ENCODE results near the gene LHX2. TPM values are rescaled to one million over a fixed set of nuclear protein-coding genes. Genes with fewer than 3 reads are reported as not detected.

The LHX2 gene
- total and polyA plus RNA-seq, 9 of the 15 experiments (the other 6 are each of a cell fraction or from before 2014, with no cell fraction given): 0.07 TPM; not detected in 8

GRCh38 chr9:124060844-124061605 is 49.5 kb downstream of the LHX2 start:
- no peaks in the 10 kb centered on the region for H3K36me3 ChIP-seq (ENCODE audit: control insufficient read depth, insufficient read depth, low read length)
- peaks cover 15 to 33% of the 10 kb centered on the region in 2 experiments for H3K27me3 ChIP-seq (ENCODE audit: control insufficient read depth in 2 of 2, insufficient read depth in 2 of 2, low read length in 2 of 2)
- no peaks in the 10 kb centered on the region for H3K79me2 ChIP-seq (ENCODE audit: control insufficient read depth, insufficient read depth, low read length)
- DNase-seq (ENCODE audit: extremely low read depth in 1 of 4, low spot score in 3 of 4): no peak
- WGBS (ENCODE audit: insufficient coverage, low coverage, missing lambda C conversion rate): 1% methylated on average over 20 of the region's 21 CpGs
- no peak overlapping the region for H3K4me2 ChIP-seq (ENCODE audit: insufficient read depth, low read length)
- no peak for ATAC-seq
- H3K4me3 ChIP-seq: no peak overlapping the region
- POLR2A ChIA-PET: no interaction called here
- intact Hi-C loops (cut with micrococcal nuclease) (no loop called here), in situ Hi-C loops (cut with MboI) (no loop called here)
- BruUV-seq (replicated peaks): no TSS peak
- no peaks in the 10 kb centered on the region for H3K9me1 ChIP-seq (ENCODE audit: control insufficient read depth, insufficient read depth, low read length)
- CTCF ChIA-PET (ENCODE audit: low intra/inter-chr PET ratio): no interaction called here
- TF ChIP-seq ZNF175 (CRISPR knock-in tag; IDR thresholded peaks at IDR 0.05; ENCODE audit: low read depth): no peak
- TF ChIP-seq ZNF184 (CRISPR knock-in tag; IDR thresholded peaks at IDR 0.05): no peak
- no peak for TF ChIP-seq NUFIP1 (IDR thresholded peaks at IDR 0.05; ENCODE audit: partially characterized antibody)
- TF ChIP-seq SREBF2 (CRISPR knock-in tag; IDR thresholded peaks at IDR 0.05): no peak
- TF ChIP-seq NONO (IDR thresholded peaks at IDR 0.05; ENCODE audit: low read depth in 2 of 2, low read length in 1 of 2): no peak
- peaks cover 6% of the 10 kb centered on the region; the same call in 1 of the 2 replicates for H4K20me1 ChIP-seq (replicated peaks; ENCODE audit: control insufficient read depth, insufficient read depth, low read length)
- FAIRE-seq: no peak
- H3K27ac ChIP-seq (ENCODE audit: extremely low read depth, low read depth, low read length): no peak overlapping the region
- H2AFZ ChIP-seq (ENCODE audit: low read depth, low read length): no peak overlapping the region
- no peaks in the 10 kb centered on the region for H3K9me3 ChIP-seq (replicated peaks; ENCODE audit: control insufficient read depth, insufficient read depth, low read depth, low read length)
- no peak overlapping the region for H3K9ac ChIP-seq (ENCODE audit: insufficient read depth in 1 of 2, low read depth in 2 of 2, low read length in 2 of 2)
- H3K4me1 ChIP-seq (replicated peaks in 1 of 2; ENCODE audit: control insufficient read depth in 2 of 2, insufficient read depth in 2 of 2, low read length in 2 of 2): no peaks in the 10 kb centered on the region

- no peak overlapping the region for H3K4me2 ChIP-seq (ENCODE audit: insufficient read depth, low read length)
- H3K9me1 ChIP-seq (ENCODE audit: control insufficient read depth, insufficient read depth, low read length): no peaks in the 10 kb centered on the region
- H3K9ac ChIP-seq (ENCODE audit: insufficient read depth in 1 of 2, low read depth in 2 of 2, low read length in 2 of 2): no peak overlapping the region
- CTCF ChIA-PET (ENCODE audit: low intra/inter-chr PET ratio): no interaction called here
- no peak for FAIRE-seq
- no peak overlapping the region for H3K4me3 ChIP-seq
- peaks cover 6% of the 10 kb centered on the region; the same call in 1 of the 2 replicates for H4K20me1 ChIP-seq (replicated peaks; ENCODE audit: control insufficient read depth, insufficient read depth, low read length)
- no peak overlapping the region for H3K27ac ChIP-seq (ENCODE audit: extremely low read depth, low read depth, low read length)
- H3K36me3 ChIP-seq (ENCODE audit: control insufficient read depth, insufficient read depth, low read length): no peaks in the 10 kb centered on the region
- peaks cover 17 to 33% of the 10 kb centered on the region in 2 experiments for H3K27me3 ChIP-seq (ENCODE audit: control insufficient read depth in 2 of 2, insufficient read depth in 2 of 2, low read length in 2 of 2)
- peak; percentile 13 to 43 (median 33) for DNase-seq (ENCODE audit: extremely low read depth in 1 of 4, low spot score in 3 of 4)
- no peaks in the 10 kb centered on the region for H3K4me1 ChIP-seq (replicated peaks in 1 of 2; ENCODE audit: control insufficient read depth in 2 of 2, insufficient read depth in 2 of 2, low read length in 2 of 2)
- H3K9me3 ChIP-seq (replicated peaks; ENCODE audit: control insufficient read depth, insufficient read depth, low read depth, low read length): no peaks in the 10 kb centered on the region
- WGBS (ENCODE audit: insufficient coverage, low coverage, missing lambda C conversion rate): 0% methylated on average over 2 of the region's 2 CpGs
- H3K79me2 ChIP-seq (ENCODE audit: control insufficient read depth, insufficient read depth, low read length): no peaks in the 10 kb centered on the region
- in situ Hi-C loops (cut with MboI) (no loop called here), intact Hi-C loops (cut with micrococcal nuclease) (no loop called here)
- BruUV-seq (replicated peaks): no TSS peak
- POLR2A ChIA-PET: interaction anchor here (0.7 kb wide), 1 partner anchor 735 kb away, joined by 3 read pairs; no protein-coding TSS in a partner anchor
- no peak overlapping the region for H2AFZ ChIP-seq (ENCODE audit: low read depth, low read length)
- peak; percentile 54; the same call in 2 of the 3 replicates for ATAC-seq
- TF ChIP-seq CCNT2 (IDR thresholded peaks at IDR 0.05; ENCODE audit: borderline replicate concordance, extremely low read depth, insufficient read length, low read depth, low read length) (no peak), NFRKB (IDR thresholded peaks at IDR 0.05; ENCODE audit: low read depth) (no peak), BCOR (IDR thresholded peaks at IDR 0.05) (peak; percentile 61), NR0B1 (IDR thresholded peaks at IDR 0.05; ENCODE audit: partially characterized antibody) (no peak), PTBP1 (IDR thresholded peaks at IDR 0.05; ENCODE audit: low read depth, low read length) (0 out of 2 replicates have a peak, but pooled peaks have one; percentile 63), ZNF766 (CRISPR knock-in tag; conservative IDR thresholded peaks at IDR 0.05) (no peak), KDM1A (IDR thresholded peaks at IDR 0.05) (peak in 1 of 2 experiments; percentile 71; a peak in 3 of 4 replicates), ZNF77 (CRISPR knock-in tag; IDR thresholded peaks at IDR 0.05) (no peak), ETS1 (conservative IDR thresholded peaks at IDR 0.05; ENCODE audit: control insufficient read depth, low read depth, low read length) (no peak)
Observed at GRCh38 chr9:124062172-124062571, 50.6 kb downstream of the LHX2 start.
